ENCODE data around the gene ELP1.
"Not testable (repeated sequence)": the region's sequence is repeated elsewhere in the genome, so short reads cannot be mapped to it uniquely, and the experiment has no call there.

The ELP1 gene

GRCh38 chr9:108905494-108905893, 28.4 kb downstream of the ELP1 start:
- no peak overlapping the region for H3K27ac Mint-ChIP-seq
- H3K9me3 Mint-ChIP-seq, result no peaks in the 10 kb centered on the region
- peaks cover 57% of the 10 kb centered on the region for H3K36me3 Mint-ChIP-seq
- DNase-seq (ENCODE audit: low spot score in 2 of 2) (no peak), ATAC-seq (ENCODE audit: low read depth) (no peak)
- no peaks in the 10 kb centered on the region for H3K4me1 Mint-ChIP-seq
- H3K4me3 Mint-ChIP-seq, result no peak overlapping the region
- H3K27me3 Mint-ChIP-seq, result no peaks in the 10 kb centered on the region

GRCh38 chr9:108904161-108904560, 29.8 kb downstream of the ELP1 start:
- no peaks in the 10 kb centered on the region for H3K27me3 Mint-ChIP-seq
- no peaks in the 10 kb centered on the region for H3K4me1 Mint-ChIP-seq
- peaks cover 52% of the 10 kb centered on the region for H3K36me3 Mint-ChIP-seq
- H3K4me3 Mint-ChIP-seq, result no peak overlapping the region
- ATAC-seq (ENCODE audit: low read depth) (no peak), DNase-seq (ENCODE audit: low spot score in 2 of 2) (no peak)
- H3K27ac Mint-ChIP-seq, result no peak overlapping the region
- no peaks in the 10 kb centered on the region for H3K9me3 Mint-ChIP-seq

- no peak for DNase-seq (ENCODE audit: low spot score in 2 of 2)
- Mint-ChIP-seq H3K27me3 (no peaks in the 10 kb centered on the region), H3K9me3 (no peaks in the 10 kb centered on the region), H3K4me1 (no peaks in the 10 kb centered on the region), H3K27ac (no peak overlapping the region), H3K36me3 (peaks cover 48% of the 10 kb centered on the region), H3K4me3 (no peak overlapping the region)
- no peak for ATAC-seq (ENCODE audit: low read depth)
Measured at GRCh38 chr9:108903420-108904103, 30.4 kb downstream of the ELP1 start.

GRCh38 chr9:108900176-108900575, 33.7 kb downstream of the ELP1 start:
- no peak overlapping the region for H3K27ac Mint-ChIP-seq
- ATAC-seq (ENCODE audit: low read depth) (no peak), DNase-seq (ENCODE audit: low spot score in 2 of 2) (no peak)
- H3K36me3 Mint-ChIP-seq, result peaks cover 50% of the 10 kb centered on the region
- H3K4me3 Mint-ChIP-seq, result no peak overlapping the region
- H3K4me1 Mint-ChIP-seq, result no peaks in the 10 kb centered on the region
- H3K27me3 Mint-ChIP-seq, result no peaks in the 10 kb centered on the region
- no peaks in the 10 kb centered on the region for H3K9me3 Mint-ChIP-seq

GRCh38 chr9:108899023-108899695, 34.8 kb downstream of the ELP1 start:
- H3K27me3 Mint-ChIP-seq; H3K4me3 Mint-ChIP-seq; H3K9me3 Mint-ChIP-seq; ATAC-seq (ENCODE audit: low read depth); H3K4me1 Mint-ChIP-seq; H3K27ac Mint-ChIP-seq; DNase-seq (ENCODE audit: low spot score in 2 of 2): not testable (repeated sequence)
- peaks cover 52% of the 10 kb centered on the region for H3K36me3 Mint-ChIP-seq

- Mint-ChIP-seq H3K4me3 (no peak overlapping the region), H3K4me1 (no peaks in the 10 kb centered on the region), H3K27ac (no peak overlapping the region), H3K36me3 (peaks cover 47% of the 10 kb centered on the region), H3K27me3 (no peaks in the 10 kb centered on the region), H3K9me3 (no peaks in the 10 kb centered on the region)
- DNase-seq (ENCODE audit: low spot score in 2 of 2), result no peak
- ATAC-seq (ENCODE audit: low read depth), result no peak
Measured at GRCh38 chr9:108897324-108898096, 36.4 kb downstream of the ELP1 start.

GRCh38 chr9:108894225-108894997, 39.5 kb downstream of the ELP1 start:
- Mint-ChIP-seq H3K36me3 (peaks cover 53% of the 10 kb centered on the region), H3K27me3 (no peaks in the 10 kb centered on the region)
- no peak for ATAC-seq (ENCODE audit: low read depth)

GRCh38 chr9:108889649-108890067, 44.3 kb downstream of the ELP1 start:
- no peaks in the 10 kb centered on the region for H3K27me3 Mint-ChIP-seq
- no peak overlapping the region for H3K27ac Mint-ChIP-seq
- no peaks in the 10 kb centered on the region for H3K4me1 Mint-ChIP-seq
- DNase-seq (ENCODE audit: low spot score in 2 of 2) (no peak), ATAC-seq (ENCODE audit: low read depth) (no peak)
- no peaks in the 10 kb centered on the region for H3K9me3 Mint-ChIP-seq
- H3K36me3 Mint-ChIP-seq, result peaks cover 42% of the 10 kb centered on the region
- H3K4me3 Mint-ChIP-seq, result no peak overlapping the region

More at GRCh38 chr9:108894225-108894997, 39.5 kb downstream of the ELP1 start:
- no peak for DNase-seq (ENCODE audit: low spot score in 2 of 2)
- no peaks in the 10 kb centered on the region for H3K4me1 Mint-ChIP-seq
- H3K27ac Mint-ChIP-seq, result no peak overlapping the region
- no peaks in the 10 kb centered on the region for H3K9me3 Mint-ChIP-seq
- H3K4me3 Mint-ChIP-seq, result no peak overlapping the region

GRCh38 chr9:108886594-108887271, 47.2 kb downstream of the ELP1 start:
- H3K27me3 Mint-ChIP-seq; H3K4me3 Mint-ChIP-seq; ATAC-seq (ENCODE audit: low read depth); H3K27ac Mint-ChIP-seq; H3K4me1 Mint-ChIP-seq; H3K9me3 Mint-ChIP-seq; DNase-seq (ENCODE audit: low spot score in 2 of 2): not testable (repeated sequence)
- H3K36me3 Mint-ChIP-seq, result peaks cover 39% of the 10 kb centered on the region

GRCh38 chr9:108885643-108886348, 48.1 kb downstream of the ELP1 start:
- H3K4me3 Mint-ChIP-seq, result no peak overlapping the region
- no peak for ATAC-seq (ENCODE audit: low read depth)

GRCh38 chr9:108884701-108885100, 49.2 kb downstream of the ELP1 start:
- no peak overlapping the region for H3K27ac Mint-ChIP-seq
- no peaks in the 10 kb centered on the region for H3K9me3 Mint-ChIP-seq
- H3K36me3 Mint-ChIP-seq, result peaks cover 35% of the 10 kb centered on the region
- no peaks in the 10 kb centered on the region for H3K4me1 Mint-ChIP-seq
- DNase-seq (ENCODE audit: low spot score in 2 of 2) (no peak), ATAC-seq (ENCODE audit: low read depth) (no peak)
- no peak overlapping the region for H3K4me3 Mint-ChIP-seq
- no peaks in the 10 kb centered on the region for H3K27me3 Mint-ChIP-seq

More at GRCh38 chr9:108885643-108886348, 48.1 kb downstream of the ELP1 start:
- no peaks in the 10 kb centered on the region for H3K27me3 Mint-ChIP-seq
- no peak overlapping the region for H3K27ac Mint-ChIP-seq
- peaks cover 36% of the 10 kb centered on the region for H3K36me3 Mint-ChIP-seq
- no peaks in the 10 kb centered on the region for H3K9me3 Mint-ChIP-seq
- no peak for DNase-seq (ENCODE audit: low spot score in 2 of 2)
- H3K4me1 Mint-ChIP-seq, result no peaks in the 10 kb centered on the region

- DNase-seq (ENCODE audit: low spot score in 2 of 2) (no peak), ATAC-seq (ENCODE audit: low read depth) (no peak)
- H3K36me3 Mint-ChIP-seq, result peaks cover 40% of the 10 kb centered on the region
- no peaks in the 10 kb centered on the region for H3K9me3 Mint-ChIP-seq
- H3K27ac Mint-ChIP-seq, result no peak overlapping the region
- H3K4me3 Mint-ChIP-seq, result no peak overlapping the region
- H3K27me3 Mint-ChIP-seq, result no peaks in the 10 kb centered on the region
- H3K4me1 Mint-ChIP-seq, result no peaks in the 10 kb centered on the region
Measured at GRCh38 chr9:108883085-108883484, 50.8 kb downstream of the ELP1 start.

Measured in memory B cell (primary cell).